Kidney epithelial cell (primary cell): Measurements from ENCODE around the gene ELOVL5. TPM values are rescaled to one million over a fixed set of nuclear protein-coding genes. Genes with fewer than 3 reads are reported as not detected.
"Not testable (repeated sequence)": the region's sequence is repeated elsewhere in the genome, so short reads cannot be mapped to it uniquely, and the experiment has no call there.

Source experiments
- DNase-seq: peaks from one replicate; pipeline ENCODE4 v3.0.0-alpha.2; 2010; ENCODE audit warnings: low read depth
- H3K27me3 ChIP-seq: 2 replicates; pipeline ENCODE4 v1.6.0; 2011; ENCODE audit warnings: low read length; ENCODE audit not compliant: control insufficient read depth, insufficient read depth
- H3K36me3 ChIP-seq: 2 replicates; pipeline ENCODE4 v1.5.1; 2011; ENCODE audit warnings: low read length; ENCODE audit not compliant: control insufficient read depth, insufficient read depth
- H3K4me3 ChIP-seq: 2 replicates; pipeline ENCODE4 v1.5.1; 2011; ENCODE audit warnings: low read depth, mild to moderate bottlenecking, control low read depth, low read length
- total RNA-seq: library from RNA; depleted of rRNA; stranded (reverse); fragments of >200 nt; gene quantifications from 2 replicates; pipeline ENCODE4 v1.2.3, GENCODE V29; 2015
- TF ChIP-seq, protein P1 (sequence below): IDR thresholded peaks from 2 replicates; pipeline ENCODE4 v1.5.1; 2011; ENCODE audit warnings: mild to moderate bottlenecking, moderate library complexity, low read length, control low read depth, inconsistent platforms; ENCODE audit not compliant: insufficient read depth, poor library complexity, severe bottlenecking

ELOVL5 gene
- total RNA-seq, 1 donor from 2014 or later: 63.6 TPM

DNA sequence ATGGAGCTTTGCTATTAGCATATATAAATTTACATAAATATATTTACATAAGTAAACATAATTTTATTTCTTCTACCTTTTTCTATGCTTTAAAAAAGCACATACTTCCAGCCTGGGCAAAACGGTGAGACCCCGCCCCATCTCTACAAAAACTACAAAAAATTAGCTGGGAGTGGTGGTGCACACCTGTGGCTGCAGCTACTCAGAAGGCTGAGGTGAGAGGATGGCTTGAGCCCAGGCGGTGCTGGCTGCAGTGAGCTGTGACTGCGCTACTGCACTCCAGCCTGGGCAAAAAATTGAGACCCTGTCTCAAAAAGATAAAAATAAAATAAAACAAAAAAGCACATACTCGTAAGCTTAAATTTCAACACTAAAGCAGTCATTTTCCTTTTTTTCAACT, 30.3 kb downstream of the ELOVL5 start:
- DNase-seq: no peak
- TF ChIP-seq, protein P1, sequence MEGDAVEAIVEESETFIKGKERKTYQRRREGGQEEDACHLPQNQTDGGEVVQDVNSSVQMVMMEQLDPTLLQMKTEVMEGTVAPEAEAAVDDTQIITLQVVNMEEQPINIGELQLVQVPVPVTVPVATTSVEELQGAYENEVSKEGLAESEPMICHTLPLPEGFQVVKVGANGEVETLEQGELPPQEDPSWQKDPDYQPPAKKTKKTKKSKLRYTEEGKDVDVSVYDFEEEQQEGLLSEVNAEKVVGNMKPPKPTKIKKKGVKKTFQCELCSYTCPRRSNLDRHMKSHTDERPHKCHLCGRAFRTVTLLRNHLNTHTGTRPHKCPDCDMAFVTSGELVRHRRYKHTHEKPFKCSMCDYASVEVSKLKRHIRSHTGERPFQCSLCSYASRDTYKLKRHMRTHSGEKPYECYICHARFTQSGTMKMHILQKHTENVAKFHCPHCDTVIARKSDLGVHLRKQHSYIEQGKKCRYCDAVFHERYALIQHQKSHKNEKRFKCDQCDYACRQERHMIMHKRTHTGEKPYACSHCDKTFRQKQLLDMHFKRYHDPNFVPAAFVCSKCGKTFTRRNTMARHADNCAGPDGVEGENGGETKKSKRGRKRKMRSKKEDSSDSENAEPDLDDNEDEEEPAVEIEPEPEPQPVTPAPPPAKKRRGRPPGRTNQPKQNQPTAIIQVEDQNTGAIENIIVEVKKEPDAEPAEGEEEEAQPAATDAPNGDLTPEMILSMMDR: no peak
- H3K36me3 ChIP-seq: no peaks in the 10 kb centered on the region

DNA sequence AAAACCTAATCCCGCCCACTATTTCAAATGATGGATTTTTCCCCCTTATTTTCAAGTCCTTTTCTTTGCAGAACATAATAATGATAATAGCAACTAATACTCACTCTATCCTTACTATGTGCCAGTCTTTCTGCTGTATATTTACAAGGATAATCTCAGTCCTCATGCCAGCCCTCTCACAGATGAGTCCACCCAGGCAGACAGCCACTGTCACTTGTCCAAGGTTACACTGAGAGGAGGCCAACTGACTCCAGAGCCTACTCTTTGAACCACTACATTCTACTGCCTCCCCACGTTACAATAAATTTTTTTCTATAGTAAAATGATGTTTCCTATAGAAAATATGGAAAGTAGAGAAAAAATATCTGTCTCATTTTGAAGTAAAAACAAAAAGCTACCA, 30.9 kb downstream of the ELOVL5 start:
- Histone ChIP-seq H3K36me3 (no peaks in the 10 kb centered on the region), H3K4me3 (no peak overlapping the region), H3K27me3 (no peaks in the 10 kb centered on the region)
- DNase-seq: no peak
- TF ChIP-seq, protein P1: no peak

More for the DNA sequence above, 30.3 kb downstream of the ELOVL5 start:
- H3K4me3 ChIP-seq: no peak overlapping the region
- H3K27me3 ChIP-seq: no peaks in the 10 kb centered on the region

DNA sequence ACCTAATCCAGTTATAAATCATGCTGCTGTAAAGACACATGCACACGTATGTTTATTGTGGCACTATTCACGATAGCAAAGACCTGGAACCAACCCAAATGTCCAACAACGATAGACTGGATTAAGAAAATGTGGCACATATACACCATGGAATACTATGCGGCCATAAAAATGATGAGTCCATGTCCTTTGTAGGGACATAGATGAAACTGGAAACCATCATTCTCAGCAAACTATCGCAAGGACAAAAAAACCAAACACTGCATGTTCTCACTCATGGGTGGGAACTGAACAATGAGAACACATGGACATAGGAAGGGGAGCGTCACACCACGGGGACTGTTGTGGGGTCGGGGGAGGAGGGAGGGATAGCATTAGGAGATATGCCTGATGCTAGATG, 31.5 kb downstream of the ELOVL5 start:
- not testable (repeated sequence) for H3K4me3 ChIP-seq, H3K36me3 ChIP-seq, DNase-seq, H3K27me3 ChIP-seq

DNA sequence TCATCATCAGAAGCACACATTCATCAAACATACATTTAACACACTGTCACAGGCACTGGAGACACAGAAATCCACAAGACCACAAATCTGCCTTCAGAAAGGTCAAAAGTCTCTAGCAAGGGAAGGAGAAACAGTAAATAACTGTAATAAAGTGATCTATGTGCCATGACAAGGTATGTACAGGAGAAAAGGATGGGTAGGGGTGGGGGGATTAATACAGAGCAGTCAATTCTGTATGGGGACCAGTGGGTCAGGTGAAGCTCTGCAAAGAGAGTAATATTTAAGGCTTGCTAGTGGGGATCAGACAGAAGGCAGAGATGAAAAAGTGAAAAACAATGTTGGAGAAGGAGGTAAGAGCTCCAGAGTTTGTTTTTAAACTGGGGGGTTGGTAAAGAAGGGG, 32.6 kb downstream of the ELOVL5 start:
- Histone ChIP-seq H3K36me3 (no peaks in the 10 kb centered on the region), H3K4me3 (no peak overlapping the region)
- DNase-seq: no peak

DNA sequence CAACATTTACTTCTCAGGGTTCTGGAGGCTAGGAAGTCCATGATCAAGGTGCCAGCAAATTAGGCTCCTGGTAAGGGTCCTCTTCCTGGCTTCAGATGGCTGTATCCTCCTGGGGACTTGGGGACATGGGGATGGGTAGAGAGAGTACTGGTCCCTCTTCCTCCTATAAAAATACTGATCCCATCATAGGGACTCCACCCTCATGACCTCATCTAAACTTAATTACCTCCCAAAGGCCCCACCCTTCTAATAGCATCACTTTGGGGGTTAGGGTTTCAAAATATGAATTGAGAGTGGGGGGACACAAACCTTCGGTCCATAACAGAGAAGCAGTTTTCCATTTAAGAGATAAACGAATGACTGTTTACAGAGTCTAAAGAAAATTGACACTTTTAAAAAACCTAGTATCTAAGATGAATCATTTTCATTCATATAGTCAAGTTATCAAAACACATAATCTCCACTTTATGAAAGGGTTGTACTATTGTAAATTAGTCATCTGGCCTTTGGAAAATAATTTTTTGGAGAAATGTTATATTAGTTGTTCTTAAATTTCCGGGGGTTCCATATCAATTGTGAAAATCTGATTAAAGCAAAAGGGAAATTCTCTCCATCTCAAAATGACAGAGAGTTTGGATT, 33.5 kb downstream of the ELOVL5 start:
- Histone ChIP-seq H3K4me3 (no peak overlapping the region), H3K27me3 (no peaks in the 10 kb centered on the region), H3K36me3 (no peaks in the 10 kb centered on the region)
- TF ChIP-seq, protein P1: no peak
- DNase-seq: no peak

More for the DNA sequence above, 32.6 kb downstream of the ELOVL5 start:
- H3K27me3 ChIP-seq: no peaks in the 10 kb centered on the region
- TF ChIP-seq, protein P1: no peak

DNA sequence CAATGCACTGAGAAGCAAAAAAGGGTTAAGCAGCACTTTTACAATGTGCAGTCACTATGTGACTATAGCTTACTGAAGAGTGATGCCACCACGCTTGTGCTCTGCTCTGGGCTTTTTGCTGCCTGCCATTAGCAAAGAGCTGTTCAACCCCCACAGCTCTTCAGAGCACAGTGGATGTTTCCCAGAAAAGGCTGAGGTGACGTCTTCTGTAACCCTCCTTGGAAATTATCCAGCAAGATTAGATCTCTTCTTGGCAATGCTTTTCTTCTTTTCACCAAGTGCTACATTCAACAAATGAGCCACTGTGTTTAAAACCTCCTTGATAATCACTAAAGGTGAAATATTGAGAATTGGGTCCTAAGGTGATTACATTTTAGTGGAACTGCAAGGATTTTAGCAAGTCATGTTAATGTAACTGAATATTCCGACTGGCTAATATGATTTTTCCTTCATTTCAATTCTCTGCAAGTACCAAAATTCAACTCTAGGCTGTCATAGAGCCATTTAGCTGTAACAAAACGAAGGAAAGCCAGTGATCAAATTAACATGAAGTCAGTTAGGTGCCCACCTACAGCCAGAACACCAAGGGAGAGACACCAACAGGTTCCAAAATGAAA, 34.9 kb downstream of the ELOVL5 start:
- Histone ChIP-seq H3K4me3 (no peak overlapping the region), H3K27me3 (no peaks in the 10 kb centered on the region), H3K36me3 (no peaks in the 10 kb centered on the region)
- DNase-seq: no peak
- TF ChIP-seq, protein P1: no peak
